H1 (cell line): ENCODE results near the gene KIF26A. TPM values are rescaled to one million over a fixed set of nuclear protein-coding genes. Genes with fewer than 3 reads are reported as not detected.
A peak's percentile ranks its signal among the peaks of the same experiment; 100 is the strongest.

ENCODE experiments used
- CTCF ChIA-PET: fragments of 300-600 bp; sonication (Branson Sonifier 250); formaldehyde crosslinking; loops from one replicate; lab custom pipeline; 2021; ENCODE audit not compliant: partially characterized antibody; lab: Charles Lee
- POLR2A ChIA-PET: fragments of 300-600 bp; sonication (Branson Sonifier 250); formaldehyde crosslinking; loops from one replicate; lab custom pipeline; 2021; ENCODE audit warnings: inconsistent platforms; ENCODE audit not compliant: partially characterized antibody; lab: Charles Lee
- DNase-seq, 2 experiments: peaks; one replicate each; pipeline versions ENCODE4 v3.0.0 to v3.0.0-alpha.2; 2010 to 2022; ENCODE audit warnings: low spot score in 2 of 2, low read depth in 1 of 2, mixed read lengths in 1 of 2
- FAIRE-seq: peaks from 2 replicates; lab custom pipeline; 2011; peaks lifted over from hg19 to GRCh38; lab: Jason Lieb, UNC
- H2AFZ ChIP-seq: 2 replicates; pipeline ENCODE4 v1.8.1; 2012; ENCODE audit warnings: low read length, inconsistent platforms
- H2AK5ac ChIP-seq: 2 replicates; pipeline ENCODE4 v1.6.1; 2013; ENCODE audit warnings: low read depth, low read length
- H2BK120ac ChIP-seq: replicated peaks from 2 replicates; pipeline ENCODE3; 2013; ENCODE audit warnings: low read depth, low read length, inconsistent platforms
- H2BK12ac ChIP-seq: 2 replicates; pipeline ENCODE4 v1.6.1; 2013; ENCODE audit warnings: low read depth, low read length
- H2BK15ac ChIP-seq: 2 replicates; pipeline ENCODE4 v1.6.1; 2013; ENCODE audit warnings: low read length
- H2BK20ac ChIP-seq: 2 replicates; pipeline ENCODE4 v1.6.1; 2013; ENCODE audit warnings: low read length
- H2BK5ac ChIP-seq: 2 replicates; pipeline ENCODE4 v1.6.1; 2013; ENCODE audit warnings: low read depth, low read length
- H3K14ac ChIP-seq: 2 replicates; pipeline ENCODE4 v1.6.1; 2013; ENCODE audit warnings: inconsistent platforms; ENCODE audit not compliant: insufficient read length
- H3K18ac ChIP-seq: 2 replicates; pipeline ENCODE4 v1.6.1; 2013; ENCODE audit warnings: low read length; ENCODE audit errors: extremely low read depth
- H3K23ac ChIP-seq: 2 replicates; pipeline ENCODE4 v1.6.1; 2013; ENCODE audit warnings: inconsistent platforms; ENCODE audit not compliant: insufficient read length
- H3K23me2 ChIP-seq: 2 replicates; pipeline ENCODE4 v1.6.1; 2013; ENCODE audit warnings: low read depth, low read length
- H3K27ac ChIP-seq: 2 replicates; pipeline ENCODE4 v1.6.1; 2011; ENCODE audit warnings: low read depth, low read length, inconsistent platforms
- H3K27me3 ChIP-seq, 4 experiments: replicated peaks in 1 of 4; 1 replicate in 1 of 4; 2 replicates in 3 of 4; pipeline versions ENCODE4 v1.6.1 to v1.8.1; 2011 to 2013; ENCODE audit warnings: low read length in 3 of 4, mild to moderate bottlenecking in 3 of 4, inconsistent platforms in 2 of 4, mixed read lengths in 2 of 4, moderate library complexity in 1 of 4; ENCODE audit not compliant: control insufficient read depth in 3 of 4, insufficient read depth in 3 of 4; ENCODE audit errors: extremely low read depth in 1 of 4
- H3K36me3 ChIP-seq, 4 experiments: 2 replicates each; pipeline versions ENCODE4 v1.6.1 to v1.8.1; 2011 to 2013; ENCODE audit warnings: mild to moderate bottlenecking in 4 of 4, low read length in 3 of 4, moderate library complexity in 2 of 4, control low read depth in 1 of 4, inconsistent platforms in 1 of 4; ENCODE audit not compliant: insufficient read depth in 4 of 4, control insufficient read depth in 2 of 4
- H3K4ac ChIP-seq: replicated peaks from 2 replicates; pipeline ENCODE3; 2013; ENCODE audit warnings: low read length, low read depth, mixed read lengths, inconsistent platforms; ENCODE audit not compliant: insufficient read length
- H3K4me1 ChIP-seq, 4 experiments: replicated peaks in 1 of 4; 1 replicate in 1 of 4; 2 replicates in 3 of 4; pipeline versions ENCODE4 v1.6.1 to v1.8.1; 2011 to 2013; ENCODE audit warnings: low read length in 3 of 4, inconsistent platforms in 2 of 4, mixed read lengths in 1 of 4; ENCODE audit not compliant: insufficient read depth in 4 of 4, control insufficient read depth in 3 of 4
- H3K4me2 ChIP-seq, 2 experiments: 2 replicates each; pipeline versions ENCODE4 v1.6.1 to v1.8.1; 2011 to 2013; ENCODE audit warnings: low read depth in 2 of 2, low read length in 2 of 2, control low read depth in 1 of 2, inconsistent platforms in 1 of 2, mild to moderate bottlenecking in 1 of 2; ENCODE audit not compliant: insufficient read depth in 1 of 2
- H3K4me3 ChIP-seq, 4 experiments: fragments of 200-600, 300-600 bp in 1 of 4; sonication (generic), shearing (Covaris generic), sonication (Bioruptor Twin) in 1 of 4; 2 replicates each; pipeline versions ENCODE4 v1.5.1 to v1.8.1; 2011 to 2016; ENCODE audit warnings: low read length in 4 of 4, low read depth in 3 of 4, control low read depth in 2 of 4, inconsistent platforms in 2 of 4, mild to moderate bottlenecking in 2 of 4, mixed read lengths in 1 of 4, moderate library complexity in 1 of 4; ENCODE audit not compliant: insufficient read depth in 2 of 4; ENCODE audit errors: extremely low read depth in 1 of 4
- H3K56ac ChIP-seq: replicated peaks from 2 replicates; pipeline ENCODE3; 2013; ENCODE audit warnings: low read depth, mild to moderate bottlenecking, mixed read lengths, low read length, inconsistent platforms; ENCODE audit not compliant: insufficient read length
- H3K79me1 ChIP-seq: 2 replicates; pipeline ENCODE4 v1.6.1; 2013; ENCODE audit warnings: low read depth, low read length, control low read depth
- H3K79me2 ChIP-seq, 2 experiments: 2 replicates each; pipeline versions ENCODE4 v1.6.1 to v1.8.1; 2012 to 2013; ENCODE audit warnings: low read length in 2 of 2, mild to moderate bottlenecking in 2 of 2, inconsistent platforms in 1 of 2; ENCODE audit not compliant: insufficient read depth in 2 of 2, control insufficient read depth in 1 of 2
- H3K9ac ChIP-seq, 4 experiments: replicated peaks in 1 of 4; 1 replicate in 1 of 4; 2 replicates in 3 of 4; pipeline versions ENCODE4 v1.6.1 to v1.8.1; 2011 to 2013; ENCODE audit warnings: low read depth in 3 of 4, low read length in 3 of 4, control low read depth in 2 of 4, mild to moderate bottlenecking in 2 of 4, moderate library complexity in 2 of 4, inconsistent platforms in 1 of 4; ENCODE audit errors: extremely low read depth in 1 of 4
- H3K9me3 ChIP-seq, 2 experiments: 2 replicates each; pipeline versions ENCODE4 v1.6.1 to v1.8.1; 2012 to 2013; ENCODE audit warnings: mild to moderate bottlenecking in 2 of 2, moderate library complexity in 2 of 2, control low read depth in 1 of 2, inconsistent platforms in 1 of 2, low read depth in 1 of 2, low read length in 1 of 2, mixed read lengths in 1 of 2; ENCODE audit not compliant: insufficient read depth in 2 of 2
- H4K20me1 ChIP-seq, 2 experiments: replicated peaks in 1 of 2; 2 replicates each; pipeline versions ENCODE3 to v1.8.1; 2011 to 2013; ENCODE audit warnings: inconsistent platforms in 2 of 2, low read length in 2 of 2, mild to moderate bottlenecking in 1 of 2; ENCODE audit not compliant: insufficient read depth in 2 of 2, control insufficient read depth in 1 of 2
- H4K5ac ChIP-seq: 2 replicates; pipeline ENCODE4 v1.6.1; 2013; ENCODE audit warnings: low read length, low read depth, mixed read lengths, inconsistent platforms; ENCODE audit not compliant: insufficient read length
- H4K8ac ChIP-seq: 2 replicates; pipeline ENCODE4 v1.8.0; 2013; ENCODE audit warnings: mild to moderate bottlenecking, moderate library complexity, low read length, inconsistent platforms; ENCODE audit not compliant: insufficient read depth; ENCODE audit errors: extremely low read depth
- H4K91ac ChIP-seq: replicated peaks from 2 replicates; pipeline ENCODE3; 2013; ENCODE audit warnings: low read length, mixed read lengths, inconsistent platforms; ENCODE audit not compliant: insufficient read length
- BRCA1 ChIP-seq: IDR thresholded peaks from 2 replicates; pipeline ENCODE4 v1.6.1; 2012; ENCODE audit warnings: low read depth, low read length, improper control_type of control experiment
- GTF2F1 ChIP-seq: IDR thresholded peaks from 2 replicates; pipeline ENCODE4 v1.6.1; 2012; ENCODE audit warnings: low read depth, low read length, improper control_type of control experiment, borderline replicate concordance
- RAD21 ChIP-seq, 2 experiments: IDR thresholded peaks in 1 of 2; conservative IDR thresholded peaks in 1 of 2; 2 replicates each; pipeline ENCODE4 v1.6.1; 2011; ENCODE audit warnings: low read depth in 2 of 2, low read length in 2 of 2, improper control_type of control experiment in 1 of 2, inconsistent platforms in 1 of 2, mild to moderate bottlenecking in 1 of 2, moderate library complexity in 1 of 2
- RBBP5 ChIP-seq: IDR thresholded peaks from 2 replicates; pipeline ENCODE4 v1.7.1; 2012; ENCODE audit warnings: low read depth, mild to moderate bottlenecking, inconsistent platforms, low read length, moderate library complexity, borderline replicate concordance
- RXRA ChIP-seq: IDR thresholded peaks from 2 replicates; pipeline ENCODE4 v1.6.1; 2011; ENCODE audit warnings: low read depth, mild to moderate bottlenecking, low read length, moderate library complexity; ENCODE audit not compliant: insufficient read depth
- SAP30 ChIP-seq: fragments of 300-600 bp; sonication (generic); IDR thresholded peaks from 2 replicates; pipeline ENCODE4 v1.7.1; 2012; ENCODE audit warnings: low read length, moderate library complexity, mild to moderate bottlenecking, inconsistent platforms; ENCODE audit not compliant: insufficient read depth, insufficient replicate concordance
- SIX5 ChIP-seq: IDR thresholded peaks from 2 replicates; pipeline ENCODE4 v1.6.1; 2011; ENCODE audit warnings: mild to moderate bottlenecking, low read depth, low read length
- SP2 ChIP-seq: IDR thresholded peaks from 2 replicates; pipeline ENCODE4 v1.6.1; 2012; ENCODE audit warnings: mild to moderate bottlenecking, low read length, inconsistent platforms
- YY1 ChIP-seq: IDR thresholded peaks from 2 replicates; pipeline ENCODE4 v1.6.1; 2011; ENCODE audit warnings: low read depth, mild to moderate bottlenecking, low read length
- ZNF274 ChIP-seq: IDR thresholded peaks from 2 replicates; pipeline ENCODE4 v1.7.0; 2012; ENCODE audit warnings: low read length, borderline replicate concordance; ENCODE audit errors: extremely low read depth
- WGBS, 2 experiments: shearing (Covaris generic) in 1 of 2; methylation state at CpG; one replicate each; pipeline versions ENCODE4 v1.1.6 to v1.1.7; 2013 to 2015; ENCODE audit warnings: low lambda C conversion rate in 2 of 2, mixed read lengths in 2 of 2, inconsistent platforms in 1 of 2, low coverage in 1 of 2, missing lambda C conversion rate in 1 of 2; ENCODE audit not compliant: insufficient replicate concordance in 2 of 2, insufficient coverage in 1 of 2, insufficient read length in 1 of 2; ENCODE audit errors: extremely low coverage in 1 of 2, missing lambda C conversion rate in 1 of 2; 5-methylcytosine and 5-hydroxymethylcytosine counted together
- polyA plus RNA-seq, 7 experiments: library from polyadenylated mRNA; depleted of rRNA in 3 of 7; stranded (reverse) in 5 of 7; unstranded in 2 of 7; fragments of >200 nt in 5 of 7; fragments of 200-250 nt in 2 of 7; gene quantifications; 1 replicate in 5 of 7; 2 replicates in 1 of 7; 4 replicates in 1 of 7; pipeline versions ENCODE4 v1.2.1 to v1.2.3, GENCODE V29; 2011 to 2013; ENCODE audit warnings: missing spikeins in 2 of 7, mixed read lengths in 2 of 7
- total RNA-seq: library from RNA; stranded (reverse); fragmentation: NEBNext Ultra II Directional; extraction: Animal tissue kit (Norgen Biotek cat#: 25700); gene quantifications from 2 replicates; pipeline ENCODE4 v1.2.1, GENCODE V29; 2021

The KIF26A gene
- total and polyA plus RNA-seq, 2 of the 8 experiments (the other 6 are each of a cell fraction or from before 2014, with no cell fraction given) = 11.5 to 41.6 TPM

GRCh38 chr14:104220215-104221070 is 82.1 kb downstream of the KIF26A start:
- H2BK120ac ChIP-seq = no peak overlapping the region
- H4K8ac ChIP-seq = 0 out of 2 replicates have a peak overlapping the region, but pooled peaks have one; percentile 57
- H3K14ac ChIP-seq = no peak overlapping the region
- no peak overlapping the region for H2BK12ac ChIP-seq
- peaks cover 0 to 13% (median 6%) of the 10 kb centered on the region in 4 experiments; a peak in 5 of 7 replicates for H3K4me1 ChIP-seq
- FAIRE-seq = no peak
- no peak overlapping the region for H4K5ac ChIP-seq
- no peak overlapping the region for H2AFZ ChIP-seq
- H3K18ac ChIP-seq = peak overlapping the region; percentile 32; the same call in 1 of the 2 replicates
- no peak overlapping the region for H2AK5ac ChIP-seq
- 89% methylated on average over 33 of the region's 40 CpGs; no CpG with 5 or more reads in 1 of the 2 experiments for WGBS, 2 experiments
- no peaks in the 10 kb centered on the region for H3K79me1 ChIP-seq
- no peaks in the 10 kb centered on the region for H4K20me1 ChIP-seq
- H3K23me2 ChIP-seq = peaks cover 1% of the 10 kb centered on the region; the same call in 1 of the 2 replicates
- H3K27me3 ChIP-seq = no peaks in the 10 kb centered on the region
- H3K79me2 ChIP-seq = no peaks in the 10 kb centered on the region
- no peak overlapping the region for H3K56ac ChIP-seq
- no peak for DNase-seq
- ChIA-PET POLR2A (no interaction called here), CTCF (interaction anchor here (0.6 to 1.7 kb wide), 7 partner anchors 8 to 428 kb away, joined by 3 to 5 read pairs (median 3); no protein-coding TSS in a partner anchor)
- H3K4me2 ChIP-seq = no peak overlapping the region
- H3K9me3 ChIP-seq = no peaks in the 10 kb centered on the region
- no peak overlapping the region for H3K4me3 ChIP-seq
- H3K23ac ChIP-seq = no peak overlapping the region
- H3K36me3 ChIP-seq = no peaks in the 10 kb centered on the region
- H3K27ac ChIP-seq = no peak overlapping the region
- H2BK5ac ChIP-seq = no peak overlapping the region
- H2BK20ac ChIP-seq = peak overlapping the region; percentile 80; the same call in 1 of the 2 replicates
- H2BK15ac ChIP-seq = no peak overlapping the region
- H4K91ac ChIP-seq = no peak overlapping the region
- H3K4ac ChIP-seq = no peak overlapping the region
- H3K9ac ChIP-seq = no peak overlapping the region
- TF ChIP-seq RBBP5 (no peak), RXRA (no peak), GTF2F1 (no peak), SIX5 (no peak), YY1 (no peak), BRCA1 (no peak), SAP30 (no peak), RAD21 (IDR thresholded peaks at IDR 0.05 in 1 of 2, conservative IDR thresholded peaks at IDR 0.05 in 1 of 2; ENCODE audit: low read depth in 2 of 2, low read length in 2 of 2) (no peak), SP2 (no peak), ZNF274 (no peak)
